H1 (cell line): ENCODE measurements around the gene AMZ1. TPM values are rescaled to one million over a fixed set of nuclear protein-coding genes. Genes with fewer than 3 reads are reported as not detected.

Experiments
- CTCF ChIA-PET: fragments of 300-600 bp; sonication (Branson Sonifier 250); formaldehyde crosslinking; loops from one replicate; lab custom pipeline; 2021; ENCODE audit not compliant: partially characterized antibody; lab: Charles Lee
- POLR2A ChIA-PET: fragments of 300-600 bp; sonication (Branson Sonifier 250); formaldehyde crosslinking; loops from one replicate; lab custom pipeline; 2021; ENCODE audit warnings: inconsistent platforms; ENCODE audit not compliant: partially characterized antibody; lab: Charles Lee
- DNase-seq, 2 experiments: peaks; one replicate each; pipeline versions ENCODE4 v3.0.0 to v3.0.0-alpha.2; 2010 to 2022; ENCODE audit warnings: low spot score in 2 of 2, low read depth in 1 of 2, mixed read lengths in 1 of 2
- FAIRE-seq: peaks from 2 replicates; lab custom pipeline; 2011; peaks lifted over from hg19 to GRCh38; lab: Jason Lieb, UNC
- H2AFZ ChIP-seq: 2 replicates; pipeline ENCODE4 v1.8.1; 2012; ENCODE audit warnings: low read length, inconsistent platforms
- H2AK5ac ChIP-seq: 2 replicates; pipeline ENCODE4 v1.6.1; 2013; ENCODE audit warnings: low read depth, low read length
- H2BK120ac ChIP-seq: replicated peaks from 2 replicates; pipeline ENCODE3; 2013; ENCODE audit warnings: low read depth, low read length, inconsistent platforms
- H2BK12ac ChIP-seq: 2 replicates; pipeline ENCODE4 v1.6.1; 2013; ENCODE audit warnings: low read depth, low read length
- H2BK15ac ChIP-seq: 2 replicates; pipeline ENCODE4 v1.6.1; 2013; ENCODE audit warnings: low read length
- H2BK20ac ChIP-seq: 2 replicates; pipeline ENCODE4 v1.6.1; 2013; ENCODE audit warnings: low read length
- H2BK5ac ChIP-seq: 2 replicates; pipeline ENCODE4 v1.6.1; 2013; ENCODE audit warnings: low read depth, low read length
- H3K14ac ChIP-seq: 2 replicates; pipeline ENCODE4 v1.6.1; 2013; ENCODE audit warnings: inconsistent platforms; ENCODE audit not compliant: insufficient read length
- H3K18ac ChIP-seq: 2 replicates; pipeline ENCODE4 v1.6.1; 2013; ENCODE audit warnings: low read length; ENCODE audit errors: extremely low read depth
- H3K23ac ChIP-seq: 2 replicates; pipeline ENCODE4 v1.6.1; 2013; ENCODE audit warnings: inconsistent platforms; ENCODE audit not compliant: insufficient read length
- H3K23me2 ChIP-seq: 2 replicates; pipeline ENCODE4 v1.6.1; 2013; ENCODE audit warnings: low read depth, low read length
- H3K27ac ChIP-seq: 2 replicates; pipeline ENCODE4 v1.6.1; 2011; ENCODE audit warnings: low read depth, low read length, inconsistent platforms
- H3K27me3 ChIP-seq, 4 experiments: replicated peaks in 1 of 4; 1 replicate in 1 of 4; 2 replicates in 3 of 4; pipeline versions ENCODE4 v1.6.1 to v1.8.1; 2011 to 2013; ENCODE audit warnings: low read length in 3 of 4, mild to moderate bottlenecking in 3 of 4, inconsistent platforms in 2 of 4, mixed read lengths in 2 of 4, moderate library complexity in 1 of 4; ENCODE audit not compliant: control insufficient read depth in 3 of 4, insufficient read depth in 3 of 4; ENCODE audit errors: extremely low read depth in 1 of 4
- H3K36me3 ChIP-seq, 4 experiments: 2 replicates each; pipeline versions ENCODE4 v1.6.1 to v1.8.1; 2011 to 2013; ENCODE audit warnings: mild to moderate bottlenecking in 4 of 4, low read length in 3 of 4, moderate library complexity in 2 of 4, control low read depth in 1 of 4, inconsistent platforms in 1 of 4; ENCODE audit not compliant: insufficient read depth in 4 of 4, control insufficient read depth in 2 of 4
- H3K4ac ChIP-seq: replicated peaks from 2 replicates; pipeline ENCODE3; 2013; ENCODE audit warnings: low read length, low read depth, mixed read lengths, inconsistent platforms; ENCODE audit not compliant: insufficient read length
- H3K4me1 ChIP-seq, 4 experiments: replicated peaks in 1 of 4; 1 replicate in 1 of 4; 2 replicates in 3 of 4; pipeline versions ENCODE4 v1.6.1 to v1.8.1; 2011 to 2013; ENCODE audit warnings: low read length in 3 of 4, inconsistent platforms in 2 of 4, mixed read lengths in 1 of 4; ENCODE audit not compliant: insufficient read depth in 4 of 4, control insufficient read depth in 3 of 4
- H3K4me2 ChIP-seq, 2 experiments: 2 replicates each; pipeline versions ENCODE4 v1.6.1 to v1.8.1; 2011 to 2013; ENCODE audit warnings: low read depth in 2 of 2, low read length in 2 of 2, control low read depth in 1 of 2, inconsistent platforms in 1 of 2, mild to moderate bottlenecking in 1 of 2; ENCODE audit not compliant: insufficient read depth in 1 of 2
- H3K4me3 ChIP-seq, 4 experiments: fragments of 200-600, 300-600 bp in 1 of 4; sonication (generic), shearing (Covaris generic), sonication (Bioruptor Twin) in 1 of 4; 2 replicates each; pipeline versions ENCODE4 v1.5.1 to v1.8.1; 2011 to 2016; ENCODE audit warnings: low read length in 4 of 4, low read depth in 3 of 4, control low read depth in 2 of 4, inconsistent platforms in 2 of 4, mild to moderate bottlenecking in 2 of 4, mixed read lengths in 1 of 4, moderate library complexity in 1 of 4; ENCODE audit not compliant: insufficient read depth in 2 of 4; ENCODE audit errors: extremely low read depth in 1 of 4
- H3K56ac ChIP-seq: replicated peaks from 2 replicates; pipeline ENCODE3; 2013; ENCODE audit warnings: low read depth, mild to moderate bottlenecking, mixed read lengths, low read length, inconsistent platforms; ENCODE audit not compliant: insufficient read length
- H3K79me1 ChIP-seq: 2 replicates; pipeline ENCODE4 v1.6.1; 2013; ENCODE audit warnings: low read depth, low read length, control low read depth
- H3K79me2 ChIP-seq, 2 experiments: 2 replicates each; pipeline versions ENCODE4 v1.6.1 to v1.8.1; 2012 to 2013; ENCODE audit warnings: low read length in 2 of 2, mild to moderate bottlenecking in 2 of 2, inconsistent platforms in 1 of 2; ENCODE audit not compliant: insufficient read depth in 2 of 2, control insufficient read depth in 1 of 2
- H3K9ac ChIP-seq, 4 experiments: replicated peaks in 1 of 4; 1 replicate in 1 of 4; 2 replicates in 3 of 4; pipeline versions ENCODE4 v1.6.1 to v1.8.1; 2011 to 2013; ENCODE audit warnings: low read depth in 3 of 4, low read length in 3 of 4, control low read depth in 2 of 4, mild to moderate bottlenecking in 2 of 4, moderate library complexity in 2 of 4, inconsistent platforms in 1 of 4; ENCODE audit errors: extremely low read depth in 1 of 4
- H3K9me3 ChIP-seq, 2 experiments: 2 replicates each; pipeline versions ENCODE4 v1.6.1 to v1.8.1; 2012 to 2013; ENCODE audit warnings: mild to moderate bottlenecking in 2 of 2, moderate library complexity in 2 of 2, control low read depth in 1 of 2, inconsistent platforms in 1 of 2, low read depth in 1 of 2, low read length in 1 of 2, mixed read lengths in 1 of 2; ENCODE audit not compliant: insufficient read depth in 2 of 2
- H4K20me1 ChIP-seq, 2 experiments: replicated peaks in 1 of 2; 2 replicates each; pipeline versions ENCODE3 to v1.8.1; 2011 to 2013; ENCODE audit warnings: inconsistent platforms in 2 of 2, low read length in 2 of 2, mild to moderate bottlenecking in 1 of 2; ENCODE audit not compliant: insufficient read depth in 2 of 2, control insufficient read depth in 1 of 2
- H4K5ac ChIP-seq: 2 replicates; pipeline ENCODE4 v1.6.1; 2013; ENCODE audit warnings: low read length, low read depth, mixed read lengths, inconsistent platforms; ENCODE audit not compliant: insufficient read length
- H4K8ac ChIP-seq: 2 replicates; pipeline ENCODE4 v1.8.0; 2013; ENCODE audit warnings: mild to moderate bottlenecking, moderate library complexity, low read length, inconsistent platforms; ENCODE audit not compliant: insufficient read depth; ENCODE audit errors: extremely low read depth
- H4K91ac ChIP-seq: replicated peaks from 2 replicates; pipeline ENCODE3; 2013; ENCODE audit warnings: low read length, mixed read lengths, inconsistent platforms; ENCODE audit not compliant: insufficient read length
- CHD1 ChIP-seq: IDR thresholded peaks from 2 replicates; pipeline ENCODE4 v1.6.1; 2012; ENCODE audit warnings: low read depth, low read length, improper control_type of control experiment
- FOSL1 ChIP-seq: IDR thresholded peaks from 2 replicates; pipeline ENCODE4 v1.6.1; 2011; ENCODE audit warnings: mild to moderate bottlenecking, low read depth, low read length, moderate library complexity; ENCODE audit not compliant: insufficient read depth
- KDM5A ChIP-seq: fragments of 200-600 bp; IDR thresholded peaks from 2 replicates; pipeline ENCODE4 v1.7.1; 2012; ENCODE audit warnings: mild to moderate bottlenecking, low read length, inconsistent platforms, mixed read lengths
- NANOG ChIP-seq: IDR thresholded peaks from 2 replicates; pipeline ENCODE4 v1.6.1; 2011; ENCODE audit warnings: low read length, low read depth, mild to moderate bottlenecking, inconsistent platforms; ENCODE audit not compliant: insufficient read depth, poor library complexity, severe bottlenecking
- SAP30 ChIP-seq: fragments of 300-600 bp; sonication (generic); IDR thresholded peaks from 2 replicates; pipeline ENCODE4 v1.7.1; 2012; ENCODE audit warnings: low read length, moderate library complexity, mild to moderate bottlenecking, inconsistent platforms; ENCODE audit not compliant: insufficient read depth, insufficient replicate concordance
- SIRT6 ChIP-seq: IDR thresholded peaks from one replicate; pipeline ENCODE4 v1.7.1; 2012; ENCODE audit warnings: low read length, inconsistent platforms
- SP2 ChIP-seq: IDR thresholded peaks from 2 replicates; pipeline ENCODE4 v1.6.1; 2012; ENCODE audit warnings: mild to moderate bottlenecking, low read length, inconsistent platforms
- TAF7 ChIP-seq: optimal IDR thresholded peaks from 2 replicates; pipeline ENCODE3; 2011; ENCODE audit warnings: low read depth, mild to moderate bottlenecking, inconsistent platforms, low read length, moderate library complexity, borderline replicate concordance
- USF2 ChIP-seq: IDR thresholded peaks from 2 replicates; pipeline ENCODE4 v1.6.1; 2011; ENCODE audit warnings: low read length, improper control_type of control experiment
- ZNF274 ChIP-seq: IDR thresholded peaks from 2 replicates; pipeline ENCODE4 v1.7.0; 2012; ENCODE audit warnings: low read length, borderline replicate concordance; ENCODE audit errors: extremely low read depth
- WGBS, 2 experiments: shearing (Covaris generic) in 1 of 2; methylation state at CpG; one replicate each; pipeline versions ENCODE4 v1.1.6 to v1.1.7; 2013 to 2015; ENCODE audit warnings: low lambda C conversion rate in 2 of 2, mixed read lengths in 2 of 2, inconsistent platforms in 1 of 2, low coverage in 1 of 2, missing lambda C conversion rate in 1 of 2; ENCODE audit not compliant: insufficient replicate concordance in 2 of 2, insufficient coverage in 1 of 2, insufficient read length in 1 of 2; ENCODE audit errors: extremely low coverage in 1 of 2, missing lambda C conversion rate in 1 of 2; 5-methylcytosine and 5-hydroxymethylcytosine counted together
- polyA plus RNA-seq, 7 experiments: library from polyadenylated mRNA; depleted of rRNA in 3 of 7; stranded (reverse) in 5 of 7; unstranded in 2 of 7; fragments of >200 nt in 5 of 7; fragments of 200-250 nt in 2 of 7; gene quantifications; 1 replicate in 5 of 7; 2 replicates in 1 of 7; 4 replicates in 1 of 7; pipeline versions ENCODE4 v1.2.1 to v1.2.3, GENCODE V29; 2011 to 2013; ENCODE audit warnings: missing spikeins in 2 of 7, mixed read lengths in 2 of 7
- total RNA-seq: library from RNA; stranded (reverse); fragmentation: NEBNext Ultra II Directional; extraction: Animal tissue kit (Norgen Biotek cat#: 25700); gene quantifications from 2 replicates; pipeline ENCODE4 v1.2.1, GENCODE V29; 2021

AMZ1 gene
- total and polyA plus RNA-seq, 2 of the 8 experiments (the other 6 are each of a cell fraction or from before 2014, with no cell fraction given), result 0.59 to 1.4 TPM

- Histone ChIP-seq H3K27me3 (no peaks in the 10 kb centered on the region), H4K8ac (no peak overlapping the region; the same call in 1 of the 2 replicates), H3K79me1 (peaks cover 39% of the 10 kb centered on the region), H4K5ac (no peak overlapping the region), H3K27ac (no peak overlapping the region; the same call in 1 of the 2 replicates), H3K14ac (no peak overlapping the region), H3K23me2 (peaks cover 7% of the 10 kb centered on the region; the same call in 1 of the 2 replicates), H2AK5ac (no peak overlapping the region), H2BK120ac (no peak overlapping the region), H2BK20ac (no peak overlapping the region), H2BK5ac (0 out of 2 replicates have a peak overlapping the region, but pooled peaks have one; percentile 56), H3K79me2 (peaks cover 30 to 82% of the 10 kb centered on the region in 2 experiments), H4K91ac (no peak overlapping the region), H3K4me1 (peaks cover 0 to 33% (median 26%) of the 10 kb centered on the region in 4 experiments; a peak in 6 of 7 replicates), H3K4me2 (no peak overlapping the region), H2BK15ac (no peak overlapping the region), H3K4ac (no peak overlapping the region), H3K23ac (no peak overlapping the region), H3K56ac (no peak overlapping the region), H3K9ac (peak overlapping the region in 1 of 4 experiments; percentile 8; a peak in 1 of 7 replicates), H3K9me3 (no peaks in the 10 kb centered on the region), H3K36me3 (no peaks in the 10 kb centered on the region; a peak in 2 of 8 replicates), H2BK12ac (no peak overlapping the region), H2AFZ (no peak overlapping the region), H3K4me3 (no peak overlapping the region), H4K20me1 (peaks cover 37 to 58% of the 10 kb centered on the region in 2 experiments), H3K18ac (no peak overlapping the region; the same call in 1 of the 2 replicates)
- FAIRE-seq, result no peak
- no peak for DNase-seq
- 93% methylated on average over 19 of the region's 34 CpGs; no CpG with 5 or more reads in 1 of the 2 experiments for WGBS, 2 experiments
- CTCF ChIA-PET, result interaction anchor here (0.9 to 1.9 kb wide), 9 partner anchors 11 to 72 kb away, joined by 3 to 6 read pairs (median 4); no protein-coding TSS in a partner anchor
- POLR2A ChIA-PET, result interaction anchor here (0.6 to 2.0 kb wide), 5 partner anchors 9 to 478 kb away, joined by 3 to 5 read pairs (median 3); no protein-coding TSS in a partner anchor
- no peak for TF ChIP-seq ZNF274
- TF ChIP-seq TAF7, result no peak
- no peak for TF ChIP-seq NANOG
- no peak for TF ChIP-seq SP2
- no peak for TF ChIP-seq CHD1
- no peak for TF ChIP-seq USF2
- no peak for TF ChIP-seq KDM5A
- TF ChIP-seq SAP30, result no peak
- TF ChIP-seq FOSL1, result no peak
- no peak for TF ChIP-seq SIRT6
Observed at GRCh38 chr7:2638224-2638991, 49.6 kb upstream of the AMZ1 start.
